H9 (cell line): ENCODE data around the gene TMEM45B. TPM values are rescaled to one million over a fixed set of nuclear protein-coding genes. Genes with fewer than 3 reads are reported as not detected.

Source experiments
- DNase-seq: peaks from one replicate; pipeline ENCODE4 v3.0.0-alpha.2; 2017
- H2AFZ ChIP-seq: one replicate; pipeline ENCODE4 v1.6.1; 2013; ENCODE audit warnings: mild to moderate bottlenecking, low read length, control low read depth, moderate library complexity
- H2AK5ac ChIP-seq: 2 replicates; pipeline ENCODE4 v1.6.1; 2013; ENCODE audit warnings: low read length, control low read depth, mixed read lengths; ENCODE audit not compliant: insufficient read length
- H2BK120ac ChIP-seq: one replicate; pipeline ENCODE4 v1.6.1; 2013; ENCODE audit warnings: low read depth, mild to moderate bottlenecking, low read length, control low read depth, inconsistent platforms; ENCODE audit not compliant: poor library complexity, severe bottlenecking
- H2BK12ac ChIP-seq: 2 replicates; pipeline ENCODE4 v1.6.1; 2013; ENCODE audit warnings: low read length, control low read depth, mixed read lengths, low read depth; ENCODE audit not compliant: insufficient read length
- H2BK15ac ChIP-seq: 2 replicates; pipeline ENCODE4 v1.6.1; 2013; ENCODE audit warnings: low read depth, low read length, control low read depth
- H2BK20ac ChIP-seq: one replicate; pipeline ENCODE4 v1.6.1; 2013; ENCODE audit warnings: low read depth, mild to moderate bottlenecking, low read length, control low read depth, inconsistent platforms; ENCODE audit not compliant: poor library complexity, severe bottlenecking
- H2BK5ac ChIP-seq: 2 replicates; pipeline ENCODE4 v1.6.1; 2013; ENCODE audit warnings: low read length, control low read depth, mixed read lengths; ENCODE audit not compliant: insufficient read length
- H3K14ac ChIP-seq: 2 replicates; pipeline ENCODE4 v1.6.1; 2013; ENCODE audit warnings: low read length, control low read depth; ENCODE audit not compliant: insufficient read depth
- H3K18ac ChIP-seq: 2 replicates; pipeline ENCODE4 v1.6.1; 2013; ENCODE audit warnings: low read depth, mild to moderate bottlenecking, mixed read lengths, low read length, control low read depth; ENCODE audit not compliant: insufficient read length
- H3K23ac ChIP-seq: 2 replicates; pipeline ENCODE4 v1.6.1; 2013; ENCODE audit warnings: low read length, control low read depth, mixed read lengths, low read depth; ENCODE audit not compliant: insufficient read length
- H3K23me2 ChIP-seq: 2 replicates; pipeline ENCODE4 v1.6.1; 2013; ENCODE audit warnings: low read depth, mild to moderate bottlenecking, mixed read lengths, low read length, control low read depth; ENCODE audit not compliant: insufficient read length, poor library complexity, severe bottlenecking
- H3K27ac ChIP-seq: 2 replicates; pipeline ENCODE4 v1.5.1; 2013; ENCODE audit warnings: low read length, control low read depth, mixed read lengths, low read depth; ENCODE audit not compliant: insufficient read length
- H3K27me3 ChIP-seq: 2 replicates; pipeline ENCODE4 v1.6.1; 2013; ENCODE audit warnings: low read length, control low read depth, inconsistent platforms; ENCODE audit not compliant: insufficient read depth
- H3K4ac ChIP-seq: 2 replicates; pipeline ENCODE4 v1.6.1; 2013; ENCODE audit warnings: low read depth, mild to moderate bottlenecking, control low read depth, inconsistent platforms, low read length, moderate library complexity
- H3K4me1 ChIP-seq: 2 replicates; pipeline ENCODE4 v1.6.1; 2013; ENCODE audit warnings: low read length, control low read depth, inconsistent platforms; ENCODE audit not compliant: insufficient read depth
- H3K4me2 ChIP-seq: 2 replicates; pipeline ENCODE4 v1.6.1; 2013; ENCODE audit warnings: low read length, control low read depth, mixed read lengths; ENCODE audit not compliant: insufficient read length, insufficient read depth
- H3K56ac ChIP-seq: 2 replicates; pipeline ENCODE4 v1.6.1; 2013; ENCODE audit warnings: low read depth, mild to moderate bottlenecking, mixed read lengths, low read length, control low read depth; ENCODE audit not compliant: insufficient read length
- H3K79me1 ChIP-seq: 2 replicates; pipeline ENCODE4 v1.6.1; 2013; ENCODE audit warnings: low read depth, mild to moderate bottlenecking, moderate library complexity, low read length, control low read depth, inconsistent platforms; ENCODE audit not compliant: insufficient read depth, poor library complexity, severe bottlenecking
- H3K79me2 ChIP-seq: 2 replicates; pipeline ENCODE4 v1.6.1; 2013; ENCODE audit warnings: low read length, control low read depth, inconsistent platforms; ENCODE audit not compliant: insufficient read depth
- H3K9ac ChIP-seq: 2 replicates; pipeline ENCODE4 v1.6.1; 2013; ENCODE audit warnings: low read length, control low read depth, mixed read lengths; ENCODE audit not compliant: insufficient read length; ENCODE audit errors: extremely low read depth
- H3K9me3 ChIP-seq: one replicate; pipeline ENCODE4 v1.6.1; 2013; ENCODE audit warnings: low read depth, low read length, inconsistent platforms; ENCODE audit not compliant: control insufficient read depth
- H3T11ph ChIP-seq: one replicate; pipeline ENCODE4 v1.6.1; 2013; ENCODE audit warnings: mild to moderate bottlenecking, low read length, control low read depth, inconsistent platforms
- H4K20me1 ChIP-seq: one replicate; pipeline ENCODE4 v1.6.1; 2013; ENCODE audit not compliant: control insufficient read depth, insufficient read length, insufficient read depth
- H4K5ac ChIP-seq: 2 replicates; pipeline ENCODE4 v1.6.1; 2013; ENCODE audit warnings: low read depth, mild to moderate bottlenecking, mixed read lengths, low read length, control low read depth; ENCODE audit not compliant: insufficient read length
- H4K8ac ChIP-seq: replicated peaks from 2 replicates; pipeline ENCODE4 v1.6.1; 2013; ENCODE audit warnings: low read length, control low read depth, mixed read lengths, low read depth; ENCODE audit not compliant: insufficient read length
- H4K91ac ChIP-seq: 2 replicates; pipeline ENCODE4 v1.6.1; 2013; ENCODE audit warnings: low read depth, mild to moderate bottlenecking, moderate library complexity, mixed read lengths, low read length, control low read depth; ENCODE audit not compliant: insufficient read length
- H3K27ac Mint-ChIP-seq, 3 experiments: 2 replicates in 2 of 3; 3 replicates in 1 of 3; pipeline ENCODE4 v1.8.0; 2020 to 2021; ENCODE audit warnings: mixed read lengths in 3 of 3, mild to moderate bottlenecking in 1 of 3, moderate library complexity in 1 of 3
- H3K27me3 Mint-ChIP-seq: 2 replicates; pipeline ENCODE4 v1.8.0; 2021; ENCODE audit warnings: low read depth, mild to moderate bottlenecking, moderate library complexity, mixed read lengths
- H3K36me3 Mint-ChIP-seq, 3 experiments: 2 replicates in 2 of 3; 3 replicates in 1 of 3; pipeline ENCODE4 v1.8.0; 2020 to 2021; ENCODE audit warnings: low read depth in 3 of 3, mixed read lengths in 3 of 3; ENCODE audit not compliant: insufficient read depth in 1 of 3
- H3K4me1 Mint-ChIP-seq, 2 experiments: 2 replicates each; pipeline ENCODE4 v1.8.0; 2020; ENCODE audit warnings: mixed read lengths in 2 of 2
- H3K4me3 Mint-ChIP-seq, 2 experiments: 2 replicates in 1 of 2; 3 replicates in 1 of 2; pipeline ENCODE4 v1.8.0; 2020 to 2021; ENCODE audit warnings: mild to moderate bottlenecking in 2 of 2, mixed read lengths in 2 of 2, moderate library complexity in 1 of 2
- H3K9me3 Mint-ChIP-seq, 2 experiments: 2 replicates in 1 of 2; 3 replicates in 1 of 2; pipeline ENCODE4 v1.8.0; 2020; ENCODE audit warnings: mild to moderate bottlenecking in 2 of 2, mixed read lengths in 2 of 2, moderate library complexity in 1 of 2
- CTCF ChIP-seq: fragments of 200-600 bp; sonication (generic); conservative IDR thresholded peaks from 3 replicates; pipeline ENCODE4 v1.8.0; 2021; ENCODE audit warnings: antibody characterized with exemption, mild to moderate bottlenecking
- WGBS: extraction: QIAGEN DNeasy Blood & Tissue Kit; methylation state at CpG from one replicate; pipeline ENCODE4 v1.1.7; 2013; ENCODE audit warnings: missing lambda C conversion rate, low lambda C conversion rate, mixed read lengths; ENCODE audit not compliant: insufficient read length; ENCODE audit errors: extremely low coverage; 5-methylcytosine and 5-hydroxymethylcytosine counted together
- total RNA-seq: library from RNA; stranded (reverse); gene quantifications from 2 replicates; pipeline ENCODE4 v1.2.1, GENCODE V29; 2021

The TMEM45B gene
- total RNA-seq, 1 experiment from 2014 or later = 0.70 TPM

DNA sequence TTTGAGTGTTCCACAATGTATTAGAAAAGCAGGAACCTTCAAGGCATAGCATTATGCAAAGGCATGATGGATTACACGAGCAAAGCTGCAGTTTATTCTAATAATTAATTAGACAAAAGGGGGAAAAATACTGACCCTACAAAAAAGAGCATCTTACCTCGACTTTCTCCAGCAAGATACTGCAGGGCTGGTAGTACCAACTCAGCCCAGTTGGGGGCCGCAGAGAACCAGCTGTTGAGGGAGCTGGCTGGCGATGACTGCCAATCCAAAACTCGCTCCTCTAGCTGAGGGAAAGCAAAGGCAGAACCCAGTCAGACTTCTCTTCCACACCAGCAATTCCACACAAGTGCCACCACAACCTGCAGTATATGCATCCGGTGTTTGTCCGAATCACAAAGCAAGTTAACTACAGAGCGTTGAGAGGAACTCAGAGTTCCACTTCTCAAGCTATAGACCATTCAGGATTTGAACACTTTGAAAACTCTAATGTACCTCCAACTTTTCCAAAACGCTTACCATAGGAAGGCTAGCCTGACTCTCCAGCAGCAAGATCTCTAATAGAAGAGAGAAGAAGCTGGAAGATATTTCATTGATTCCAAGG is 66.0 kb downstream of the TMEM45B start:
- no peak overlapping the region for H2BK12ac ChIP-seq
- H2AK5ac ChIP-seq = no peak overlapping the region
- Mint-ChIP-seq H3K27ac (peak overlapping the region in 1 of 3 experiments; percentile 20; a peak in 1 of 7 replicates), H3K4me1 (no peaks in the 10 kb centered on the region), H3K9me3 (no peaks in the 10 kb centered on the region), H3K27me3 (no peaks in the 10 kb centered on the region), H3K36me3 (peaks cover 50 to 95% (median 94%) of the 10 kb centered on the region in 3 experiments), H3K4me3 (no peak overlapping the region)
- no peak overlapping the region for H2AFZ ChIP-seq
- no peak overlapping the region for H3T11ph ChIP-seq
- H3K27me3 ChIP-seq = no peaks in the 10 kb centered on the region
- no peak overlapping the region for H3K23ac ChIP-seq
- no peaks in the 10 kb centered on the region for H3K9me3 ChIP-seq
- no peaks in the 10 kb centered on the region for H3K79me2 ChIP-seq
- WGBS = no CpG with 5 or more reads among the region's 9 CpGs
- no peak overlapping the region for H2BK5ac ChIP-seq
- H3K4me2 ChIP-seq = no peak overlapping the region
- H3K56ac ChIP-seq = no peak overlapping the region
- no peak overlapping the region for H2BK120ac ChIP-seq
- H4K91ac ChIP-seq = no peak overlapping the region
- no peak overlapping the region for H3K27ac ChIP-seq
- no peak overlapping the region for H2BK20ac ChIP-seq
- H3K23me2 ChIP-seq = no peaks in the 10 kb centered on the region
- H3K18ac ChIP-seq = no peak overlapping the region
- H3K4me1 ChIP-seq = no peaks in the 10 kb centered on the region
- TF ChIP-seq CTCF = peak; percentile 70
- no peaks in the 10 kb centered on the region for H4K20me1 ChIP-seq
- peak; percentile 53 for DNase-seq
- no peak overlapping the region for H3K9ac ChIP-seq
- H4K5ac ChIP-seq = no peak overlapping the region
- no peak overlapping the region for H3K4ac ChIP-seq
- H4K8ac ChIP-seq = no peak overlapping the region
- H3K14ac ChIP-seq = no peak overlapping the region
- H3K79me1 ChIP-seq = no peaks in the 10 kb centered on the region
- H2BK15ac ChIP-seq = no peak overlapping the region
